Peyer's patch (tissue), 4 donors: ENCODE results near the gene CABP4. TPM values are rescaled to one million over a fixed set of nuclear protein-coding genes. Genes with fewer than 3 reads are reported as not detected.

Source experiments
- DNase-seq, 3 donors: peaks; one replicate each; pipeline ENCODE4 v3.0.0-alpha.2; 2017 to 2019
- H3K27ac ChIP-seq, 4 donors: fragments of 200-600 bp; sonication (generic); one replicate each; pipeline ENCODE4 v1.5.1; 2016 to 2019
- H3K27me3 ChIP-seq, 2 donors: fragments of 200-600 bp; sonication (generic); one replicate each; pipeline ENCODE4 v1.5.1; 2019
- H3K36me3 ChIP-seq, 3 donors: fragments of 200-600 bp; sonication (generic); one replicate each; pipeline ENCODE4 v1.5.1; 2016 to 2019
- H3K4me1 ChIP-seq, 4 donors: fragments of 200-600 bp; sonication (generic); one replicate each; pipeline ENCODE4 v1.5.1; 2016 to 2019
- H3K4me3 ChIP-seq, 4 donors: fragments of 200-600 bp; sonication (generic); 1 replicate in 3 of 4; 2 replicates in 1 of 4; pipeline ENCODE4 v1.5.1; 2016 to 2019; ENCODE audit warnings: mild to moderate bottlenecking in 1 of 4
- H3K9me3 ChIP-seq, 4 donors: fragments of 200-600 bp; sonication (generic); one replicate each; pipeline ENCODE4 v1.5.1; 2016 to 2019; ENCODE audit warnings: mild to moderate bottlenecking in 1 of 4
- POLR2A ChIP-seq, 2 donors: fragments of 450-650 bp; IDR thresholded peaks; one replicate each; pipeline ENCODE4 v1.5.1; 2017; ENCODE audit warnings: antibody characterized with exemption in 2 of 2, mild to moderate bottlenecking in 2 of 2, moderate library complexity in 2 of 2
- total RNA-seq, 4 donors: library from RNA; depleted of rRNA; stranded (reverse); fragments of >200 nt; gene quantifications; one replicate each; pipeline ENCODE4 v1.1.0, GENCODE V29; 2016
- TF ChIP-seq, protein P1 (sequence below), 6 experiments: fragments of 450-650 bp in 4 of 6; fragments of 200-600 bp in 2 of 6; sonication (generic) in 1 of 6; IDR thresholded peaks; one replicate each; pipeline ENCODE4 v1.5.1; 2017 to 2019; ENCODE audit warnings: antibody characterized with exemption in 6 of 6, mild to moderate bottlenecking in 3 of 6, moderate library complexity in 1 of 6

Gene CABP4
- total RNA-seq, 4 donors from 2014 or later = 0.85 to 3.3 (median 0.94) TPM; not detected in 1

DNA sequence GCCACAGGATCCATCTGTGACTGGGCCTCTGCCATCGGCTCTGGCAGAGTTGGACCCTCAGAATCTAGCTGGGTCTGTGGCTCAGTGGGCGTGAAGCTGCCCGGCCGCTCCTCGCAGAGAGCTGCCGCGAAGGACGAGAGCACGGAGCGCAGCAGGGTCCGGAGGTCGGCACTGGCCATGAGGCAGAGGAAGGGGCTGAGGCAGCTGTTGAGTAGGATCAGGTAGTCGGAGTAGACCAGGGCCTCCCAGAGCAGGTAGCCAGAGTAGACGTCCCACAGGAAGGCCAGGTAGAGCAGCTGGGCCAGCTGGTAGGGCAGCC lies 3.5 kb upstream of the CABP4 start:
- Histone ChIP-seq H3K9me3 (no peaks in the 10 kb centered on the region), H3K36me3 (no peaks in the 10 kb centered on the region), H3K27ac (peak overlapping the region in 2 of 4 donors; percentile 4 to 10), H3K27me3 (no peaks in the 10 kb centered on the region), H3K4me3 (no peak overlapping the region), H3K4me1 (peaks cover 0 to 18% (median 9%) of the 10 kb centered on the region in 4 donors)
- TF ChIP-seq, protein P1, sequence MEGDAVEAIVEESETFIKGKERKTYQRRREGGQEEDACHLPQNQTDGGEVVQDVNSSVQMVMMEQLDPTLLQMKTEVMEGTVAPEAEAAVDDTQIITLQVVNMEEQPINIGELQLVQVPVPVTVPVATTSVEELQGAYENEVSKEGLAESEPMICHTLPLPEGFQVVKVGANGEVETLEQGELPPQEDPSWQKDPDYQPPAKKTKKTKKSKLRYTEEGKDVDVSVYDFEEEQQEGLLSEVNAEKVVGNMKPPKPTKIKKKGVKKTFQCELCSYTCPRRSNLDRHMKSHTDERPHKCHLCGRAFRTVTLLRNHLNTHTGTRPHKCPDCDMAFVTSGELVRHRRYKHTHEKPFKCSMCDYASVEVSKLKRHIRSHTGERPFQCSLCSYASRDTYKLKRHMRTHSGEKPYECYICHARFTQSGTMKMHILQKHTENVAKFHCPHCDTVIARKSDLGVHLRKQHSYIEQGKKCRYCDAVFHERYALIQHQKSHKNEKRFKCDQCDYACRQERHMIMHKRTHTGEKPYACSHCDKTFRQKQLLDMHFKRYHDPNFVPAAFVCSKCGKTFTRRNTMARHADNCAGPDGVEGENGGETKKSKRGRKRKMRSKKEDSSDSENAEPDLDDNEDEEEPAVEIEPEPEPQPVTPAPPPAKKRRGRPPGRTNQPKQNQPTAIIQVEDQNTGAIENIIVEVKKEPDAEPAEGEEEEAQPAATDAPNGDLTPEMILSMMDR (IDR thresholded peaks at IDR 0.05) = no peak
- no peak for TF ChIP-seq POLR2A (IDR thresholded peaks at IDR 0.05)
- no peak for DNase-seq

DNA sequence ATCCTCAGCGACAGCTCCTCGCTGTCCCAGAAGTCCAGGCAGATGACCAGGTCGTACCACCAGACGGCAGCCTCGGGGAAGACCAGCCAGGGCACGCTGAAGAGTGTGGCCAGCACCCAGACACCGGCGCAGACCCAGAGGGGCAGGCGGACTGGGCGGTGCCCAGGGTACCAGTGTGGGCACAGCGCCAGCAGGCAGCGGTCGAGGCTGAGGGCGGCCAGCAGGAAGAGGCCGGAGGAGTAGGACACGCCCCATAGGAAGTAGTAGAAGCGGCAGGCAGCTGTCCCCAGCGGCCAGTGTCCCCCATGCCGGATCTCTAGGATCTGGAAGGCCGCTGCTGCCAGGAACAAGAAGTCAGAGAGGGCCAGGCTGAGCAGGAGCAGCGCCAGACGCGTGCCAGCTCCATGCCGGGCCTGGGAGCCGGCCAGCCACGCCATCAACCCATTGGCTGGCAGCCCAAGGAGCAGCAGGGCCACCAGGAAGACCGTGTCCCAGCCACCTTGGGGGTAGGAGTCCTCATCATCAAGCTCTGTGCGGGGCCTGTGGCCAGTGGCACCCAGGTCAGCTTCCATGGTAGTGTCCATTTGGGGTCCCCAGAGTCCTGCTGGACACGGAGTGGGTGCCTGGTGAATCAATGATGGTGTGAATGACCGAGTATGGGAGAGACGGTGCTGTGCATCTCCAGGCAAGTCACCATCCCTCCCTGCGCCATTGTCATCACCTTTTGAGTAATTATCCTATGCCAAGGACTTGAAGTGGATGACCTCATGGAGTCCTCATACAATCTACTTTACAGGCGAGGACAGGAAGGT lies 2.8 kb upstream of the CABP4 start, which contains the start of gene GPR152:
Gene GPR152 (minus strand): TSS at position 589 of the 812 bp plus-strand sequence. CDS start 5 bp downstream, at position 584.
- no peaks in the 10 kb centered on the region for H3K27me3 ChIP-seq
- no peak within 1 kb of the TSS for H3K4me3 ChIP-seq
- no peaks in the 10 kb centered on the region for H3K9me3 ChIP-seq
- no peak for TF ChIP-seq POLR2A (IDR thresholded peaks at IDR 0.05)
- TF ChIP-seq, protein P1 (IDR thresholded peaks at IDR 0.05) = no peak
- DNase-seq = peak in 1 of 3 donors; percentile 50
- peaks cover 0 to 11% (median 9%) of the 10 kb centered on the region in 4 donors for H3K4me1 ChIP-seq
- no peaks in the 10 kb centered on the region for H3K36me3 ChIP-seq
- peak within 1 kb of the TSS in 2 of 4 donors; percentile 4 to 10 for H3K27ac ChIP-seq

DNA sequence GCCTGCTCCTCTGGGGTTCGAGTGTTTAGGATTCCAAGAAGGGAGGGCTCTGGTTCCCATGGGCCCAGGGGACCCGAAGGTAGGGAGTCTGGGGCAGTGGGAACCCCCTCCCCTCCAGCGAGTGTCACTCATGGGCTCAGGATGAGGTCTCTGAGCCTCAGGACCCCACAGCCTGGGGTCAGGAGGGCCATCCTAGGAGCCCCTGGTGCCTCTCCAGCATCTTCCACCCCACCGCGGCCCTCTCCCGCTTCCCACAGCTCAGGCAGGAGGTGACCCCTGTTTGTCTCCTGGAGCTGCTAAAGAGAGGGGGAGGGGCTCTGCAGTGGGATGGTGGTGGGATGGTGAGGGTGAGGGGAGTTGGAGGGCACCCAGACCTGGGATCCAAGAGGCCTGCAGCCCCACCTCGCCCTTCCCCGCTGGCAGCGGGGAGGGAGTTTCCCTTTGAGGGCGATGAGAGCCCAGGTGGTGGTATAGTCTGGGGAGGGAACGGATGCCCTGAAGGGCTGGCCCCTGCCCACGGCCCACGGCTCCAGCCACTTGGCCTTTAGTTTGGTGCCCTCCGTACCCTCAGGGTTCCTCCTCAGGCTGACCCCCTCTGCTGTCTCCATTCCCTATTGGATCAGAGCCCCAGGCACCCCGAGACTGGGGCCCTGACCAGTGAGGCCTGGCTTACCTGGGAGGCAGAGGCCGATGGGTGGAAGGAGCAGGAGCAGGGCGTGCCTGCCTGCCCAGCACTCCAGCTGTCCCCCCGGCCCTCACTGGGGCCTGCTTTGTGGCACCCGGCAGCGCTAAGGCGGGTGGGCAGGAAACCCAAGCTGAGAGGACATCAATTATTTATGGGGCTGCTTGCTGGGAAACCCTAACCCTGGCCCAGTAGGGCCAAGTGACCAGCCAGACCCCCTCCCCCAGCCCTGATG lies 1.1 kb upstream of the CABP4 start:
- no peak for DNase-seq
- no peak overlapping the region for H3K4me3 ChIP-seq
- peaks cover 0 to 10% (median 4%) of the 10 kb centered on the region in 4 donors for H3K4me1 ChIP-seq
- no peaks in the 10 kb centered on the region for H3K9me3 ChIP-seq
- no peak overlapping the region for H3K27ac ChIP-seq
- TF ChIP-seq POLR2A (IDR thresholded peaks at IDR 0.05) = no peak
- TF ChIP-seq, protein P1 (IDR thresholded peaks at IDR 0.05) = no peak
- H3K36me3 ChIP-seq = no peaks in the 10 kb centered on the region
- H3K27me3 ChIP-seq = no peaks in the 10 kb centered on the region

DNA sequence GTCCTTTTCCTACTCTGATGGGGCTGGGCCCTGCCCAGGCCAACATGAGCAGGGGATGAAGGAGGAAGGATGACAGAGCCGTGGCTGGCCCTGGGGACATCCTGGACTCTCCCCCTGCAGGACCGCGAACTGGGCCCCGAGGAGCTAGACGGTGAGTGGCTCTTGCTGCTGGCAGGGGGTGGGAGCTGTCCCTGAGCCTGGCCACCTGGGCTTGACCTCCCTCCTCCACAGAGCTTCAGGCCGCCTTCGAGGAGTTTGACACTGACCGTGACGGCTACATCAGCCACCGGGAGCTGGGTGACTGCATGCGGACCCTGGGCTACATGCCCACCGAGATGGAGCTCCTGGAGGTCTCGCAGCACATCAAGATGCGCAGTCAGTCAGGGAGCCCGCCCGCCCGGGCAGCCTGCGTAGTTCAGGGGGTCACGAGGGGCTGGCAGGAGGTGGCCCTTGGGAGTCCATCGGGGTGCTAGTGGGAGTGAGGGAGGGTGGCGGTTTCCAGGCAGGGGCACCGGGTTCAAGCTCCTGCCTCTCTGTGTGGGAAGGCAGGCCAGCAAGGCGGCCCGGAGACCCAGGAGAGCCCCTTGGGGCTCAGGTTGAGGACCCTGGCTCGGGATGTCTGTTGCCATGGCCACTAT lies 1.0 kb downstream of the CABP4 start:
- DNase-seq = no peak

DNA sequence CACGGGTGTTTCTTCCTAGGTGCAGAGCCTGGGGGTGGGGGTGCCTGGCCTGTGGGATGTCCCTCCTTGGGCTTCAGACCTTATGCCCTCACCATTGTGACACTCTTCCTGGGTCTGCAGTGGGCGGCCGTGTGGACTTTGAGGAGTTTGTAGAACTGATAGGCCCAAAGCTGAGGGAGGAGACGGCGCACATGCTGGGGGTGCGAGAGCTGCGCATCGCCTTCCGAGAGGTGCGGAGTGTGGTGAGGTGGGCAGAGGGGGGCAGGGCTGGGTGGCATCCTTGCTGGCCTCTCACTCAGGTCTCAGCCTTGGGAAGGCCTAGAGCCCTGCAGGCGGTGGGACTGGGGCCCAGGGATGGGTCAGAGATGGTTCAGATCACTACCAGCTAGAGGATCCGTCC lies 2.3 kb downstream of the CABP4 start:
- DNase-seq = no peak
- Histone ChIP-seq H3K9me3 (no peaks in the 10 kb centered on the region), H3K4me3 (no peak overlapping the region), H3K4me1 (peaks cover 0 to 12% (median 0%) of the 10 kb centered on the region in 4 donors), H3K27ac (no peak overlapping the region), H3K36me3 (no peaks in the 10 kb centered on the region), H3K27me3 (no peaks in the 10 kb centered on the region)
- TF ChIP-seq, protein P1 (IDR thresholded peaks at IDR 0.05) = no peak
- TF ChIP-seq POLR2A (IDR thresholded peaks at IDR 0.05) = no peak

More for the DNA sequence above, 1.0 kb downstream of the CABP4 start:
- Histone ChIP-seq H3K27ac (no peak overlapping the region), H3K4me1 (peaks cover 0 to 12% (median 0%) of the 10 kb centered on the region in 4 donors), H3K27me3 (no peaks in the 10 kb centered on the region), H3K36me3 (no peaks in the 10 kb centered on the region), H3K4me3 (no peak overlapping the region), H3K9me3 (no peaks in the 10 kb centered on the region)
- TF ChIP-seq POLR2A (IDR thresholded peaks at IDR 0.05) = no peak
- TF ChIP-seq, protein P1 (IDR thresholded peaks at IDR 0.05) = no peak
